Aorta (tissue), 5 donors: ENCODE data around the gene CARMIL3. TPM values are rescaled to one million over a fixed set of nuclear protein-coding genes. Genes with fewer than 3 reads are reported as not detected.
A peak's percentile ranks its signal among the peaks of the same experiment; 100 is the strongest.

Source experiments
- ATAC-seq: fragments of 200-7000 bp; cut with Tn5 transposase; one replicate; pipeline ENCODE4 v1.9.1; 2022; ENCODE audit warnings: moderate library complexity; ENCODE audit not compliant: low FRiP score
- DNase-seq, 2 donors: peaks; one replicate each; pipeline ENCODE4 v3.0.0-alpha.2; 2020
- H3K27ac ChIP-seq, 2 donors: one replicate each; pipeline ENCODE4 v1.5.1; 2013; ENCODE audit warnings: low read length in 2 of 2, mild to moderate bottlenecking in 2 of 2, moderate library complexity in 2 of 2, control low read depth in 1 of 2, inconsistent platforms in 1 of 2, low read depth in 1 of 2
- H3K27me3 ChIP-seq, 2 donors: one replicate each; pipeline ENCODE4 v1.6.1; 2013; ENCODE audit warnings: control low read depth in 1 of 2, low read length in 1 of 2, mild to moderate bottlenecking in 1 of 2, moderate library complexity in 1 of 2; ENCODE audit not compliant: insufficient read depth in 2 of 2, control insufficient read depth in 1 of 2
- H3K36me3 ChIP-seq, 2 donors: one replicate each; pipeline ENCODE4 v1.6.1; 2013; ENCODE audit warnings: control low read depth in 1 of 2, low read length in 1 of 2, mild to moderate bottlenecking in 1 of 2; ENCODE audit not compliant: insufficient read depth in 2 of 2, control insufficient read depth in 1 of 2
- H3K4me1 ChIP-seq, 2 donors: one replicate each; pipeline ENCODE4 v1.6.1; 2013; ENCODE audit warnings: low read length in 2 of 2, control low read depth in 1 of 2, mild to moderate bottlenecking in 1 of 2, moderate library complexity in 1 of 2; ENCODE audit not compliant: insufficient read depth in 2 of 2, control insufficient read depth in 1 of 2
- H3K4me3 ChIP-seq, 2 donors: one replicate each; pipeline ENCODE4 v1.5.1; 2013; ENCODE audit warnings: low read length in 2 of 2, control low read depth in 1 of 2, mild to moderate bottlenecking in 1 of 2
- H3K9me3 ChIP-seq: one replicate; pipeline ENCODE4 v1.6.1; 2013; ENCODE audit warnings: mild to moderate bottlenecking, low read length; ENCODE audit not compliant: control insufficient read depth
- WGBS, 2 donors: extraction: QIAGEN DNeasy Blood & Tissue Kit; methylation state at CpG; one replicate each; pipeline ENCODE4 v1.1.7; 2013; 5-methylcytosine and 5-hydroxymethylcytosine counted together
- intact Hi-C, 2 donors: fragments of 100-400 bp; cut with DNase I; formaldehyde crosslinking; loops; one replicate each; pipeline versions ENCODE4 v1.14.2 to v1.15.0; 2022
- polyA plus RNA-seq, 2 donors: library from polyadenylated mRNA; stranded (reverse); fragments of 200-250 nt; gene quantifications; one replicate each; pipeline ENCODE4 v1.2.3, GENCODE V29; 2013
- total RNA-seq, 2 donors: library from RNA; stranded (reverse); fragmentation: NEBNext Ultra II Directional; extraction: Animal tissue kit (Norgen Biotek cat#: 25700); gene quantifications; one replicate each; pipeline ENCODE4 v1.2.1, GENCODE V29; 2021
- donor health status: healthy with polysubstance abuse.
- donor health status: Bipolar disorder and iron deficiency.
- donor health status: DM: no; HTN: no; CAD: no.
- donor health status: DM: no; HTN: no; CAD: no.
- donor health status: DM: yes; HTN: yes; CAD: no.

The CARMIL3 gene
- total and polyA plus RNA-seq, 4 donors, result 0.24 to 0.43 (median 0.42) TPM; not detected in 1

DNA sequence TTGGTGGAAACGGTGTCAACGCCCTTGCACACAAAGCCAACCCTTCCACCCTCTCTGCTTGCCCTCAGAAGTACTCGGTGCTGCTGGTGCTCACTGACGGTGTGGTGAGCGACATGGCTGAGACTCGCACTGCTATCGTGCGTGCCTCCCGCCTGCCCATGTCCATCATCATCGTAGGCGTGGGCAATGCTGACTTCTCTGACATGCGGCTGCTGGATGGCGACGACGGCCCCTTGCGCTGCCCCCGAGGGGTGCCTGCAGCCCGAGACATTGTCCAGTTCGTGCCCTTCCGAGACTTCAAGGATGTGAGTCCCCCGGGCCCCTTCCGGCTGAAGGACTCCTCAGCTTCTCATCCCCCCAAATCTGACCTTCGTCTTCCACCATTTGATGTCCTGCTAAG is 25.3 kb downstream of the CARMIL3 start:
- H3K4me1 ChIP-seq, result no peaks in the 10 kb centered on the region
- no peak overlapping the region for H3K4me3 ChIP-seq
- peaks cover 0 to 4% of the 10 kb centered on the region in 2 donors for H3K27me3 ChIP-seq
- intact Hi-C loops, result no loop called here
- H3K36me3 ChIP-seq, result no peaks in the 10 kb centered on the region
- no peak overlapping the region for H3K27ac ChIP-seq
- ATAC-seq (no peak), DNase-seq (no peak)
- WGBS, 2 donors, result 93% methylated on average over 23 of the region's 23 CpGs
- no peaks in the 10 kb centered on the region for H3K9me3 ChIP-seq

DNA sequence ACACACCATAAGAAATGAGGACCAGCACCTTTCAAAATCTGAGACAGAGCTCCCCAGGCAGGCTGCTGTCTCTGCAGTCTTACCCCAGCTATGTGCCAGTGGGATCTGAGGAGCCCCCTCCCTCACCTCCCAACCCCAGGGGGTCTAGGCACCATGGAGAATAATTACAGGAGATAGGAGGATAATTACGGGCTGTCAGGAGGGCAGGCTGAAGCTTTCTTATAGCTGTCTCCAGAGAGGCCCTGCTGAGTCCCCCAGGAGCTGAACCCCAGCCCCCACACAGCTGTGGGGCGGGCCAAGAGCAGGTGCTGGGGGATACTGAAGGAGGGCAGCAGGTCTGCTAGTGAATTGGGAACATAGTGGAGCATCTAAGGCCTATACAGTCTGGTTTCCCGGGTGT is 26.3 kb downstream of the CARMIL3 start:
- WGBS, 2 donors, result 82 to 85% methylated on average over 3 of the region's 3 CpGs

DNA sequence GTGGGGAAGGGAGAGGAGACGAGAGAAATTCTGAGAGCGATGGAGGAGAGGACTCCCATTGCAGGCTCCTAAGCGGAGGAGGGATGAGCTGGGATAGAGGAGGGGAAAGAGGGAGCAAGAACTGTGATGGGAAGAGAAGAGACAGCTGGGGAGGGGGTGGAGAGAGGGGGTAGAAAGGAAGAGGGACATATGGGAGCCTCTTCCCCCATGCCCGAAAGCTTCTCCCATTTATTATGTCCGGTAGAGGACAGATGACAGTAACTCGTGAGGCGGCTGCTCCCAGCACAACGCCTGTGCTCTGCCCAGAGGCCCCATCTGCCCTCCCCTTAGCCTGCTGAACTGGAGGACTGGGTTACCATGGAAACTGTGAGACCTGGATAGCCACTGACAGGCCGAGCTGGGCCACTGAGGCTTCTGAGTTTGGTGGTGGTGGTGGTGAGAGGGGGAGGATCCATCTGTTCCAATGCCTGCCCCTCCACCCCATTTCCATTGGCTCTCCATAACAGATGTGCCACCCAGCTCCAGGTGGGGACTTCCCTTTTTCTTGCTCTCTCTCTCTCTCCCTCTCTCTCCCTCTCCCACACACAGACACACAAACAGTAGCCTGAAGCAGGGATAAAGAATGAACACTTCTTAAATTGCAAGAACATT is 27.8 kb downstream of the CARMIL3 start:
- no peak overlapping the region for H3K27ac ChIP-seq
- H3K27me3 ChIP-seq, result peaks cover 0 to 4% of the 10 kb centered on the region in 2 donors
- WGBS, 2 donors, result 93 to 99% methylated on average over 9 of the region's 9 CpGs
- DNase-seq, result no peak
- H3K36me3 ChIP-seq, result no peaks in the 10 kb centered on the region
- no peaks in the 10 kb centered on the region for H3K9me3 ChIP-seq
- ATAC-seq, result no peak
- intact Hi-C loops, result no loop called here
- H3K4me1 ChIP-seq, result no peaks in the 10 kb centered on the region
- no peak overlapping the region for H3K4me3 ChIP-seq

More for the DNA sequence above, 26.3 kb downstream of the CARMIL3 start:
- intact Hi-C loops, result no loop called here
- Histone ChIP-seq H3K4me1 (no peaks in the 10 kb centered on the region), H3K4me3 (no peak overlapping the region), H3K36me3 (no peaks in the 10 kb centered on the region), H3K27ac (no peak overlapping the region), H3K27me3 (peaks cover 0 to 4% of the 10 kb centered on the region in 2 donors), H3K9me3 (no peaks in the 10 kb centered on the region)
- ATAC-seq (no peak), DNase-seq (no peak)

DNA sequence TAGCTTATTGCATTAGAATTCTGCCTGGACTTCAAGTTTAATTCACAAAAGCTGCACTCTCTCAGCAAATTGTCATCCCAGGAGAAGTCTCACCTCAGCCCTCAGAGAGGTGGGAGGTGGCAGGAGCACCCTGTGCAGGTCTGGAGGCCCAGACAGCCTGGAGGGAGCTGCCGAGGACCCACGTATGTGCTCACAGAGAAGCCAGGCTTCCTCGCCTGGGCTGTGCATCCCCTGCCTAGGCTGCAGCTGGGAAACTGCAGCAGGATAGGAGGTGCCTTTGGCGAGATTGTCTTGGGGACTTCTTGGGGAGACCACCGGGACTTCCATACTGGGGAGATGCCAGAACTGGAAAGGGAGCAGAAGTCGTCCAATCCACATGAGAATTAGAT is 28.3 kb downstream of the CARMIL3 start:
- DNase-seq (no peak), ATAC-seq (no peak)
- Histone ChIP-seq H3K36me3 (no peaks in the 10 kb centered on the region), H3K27me3 (peaks cover 0 to 4% of the 10 kb centered on the region in 2 donors), H3K4me1 (no peaks in the 10 kb centered on the region), H3K27ac (no peak overlapping the region), H3K4me3 (no peak overlapping the region), H3K9me3 (no peaks in the 10 kb centered on the region)
- WGBS, 2 donors, result 79 to 83% methylated on average over 6 of the region's 6 CpGs
- intact Hi-C loops, result no loop called here

DNA sequence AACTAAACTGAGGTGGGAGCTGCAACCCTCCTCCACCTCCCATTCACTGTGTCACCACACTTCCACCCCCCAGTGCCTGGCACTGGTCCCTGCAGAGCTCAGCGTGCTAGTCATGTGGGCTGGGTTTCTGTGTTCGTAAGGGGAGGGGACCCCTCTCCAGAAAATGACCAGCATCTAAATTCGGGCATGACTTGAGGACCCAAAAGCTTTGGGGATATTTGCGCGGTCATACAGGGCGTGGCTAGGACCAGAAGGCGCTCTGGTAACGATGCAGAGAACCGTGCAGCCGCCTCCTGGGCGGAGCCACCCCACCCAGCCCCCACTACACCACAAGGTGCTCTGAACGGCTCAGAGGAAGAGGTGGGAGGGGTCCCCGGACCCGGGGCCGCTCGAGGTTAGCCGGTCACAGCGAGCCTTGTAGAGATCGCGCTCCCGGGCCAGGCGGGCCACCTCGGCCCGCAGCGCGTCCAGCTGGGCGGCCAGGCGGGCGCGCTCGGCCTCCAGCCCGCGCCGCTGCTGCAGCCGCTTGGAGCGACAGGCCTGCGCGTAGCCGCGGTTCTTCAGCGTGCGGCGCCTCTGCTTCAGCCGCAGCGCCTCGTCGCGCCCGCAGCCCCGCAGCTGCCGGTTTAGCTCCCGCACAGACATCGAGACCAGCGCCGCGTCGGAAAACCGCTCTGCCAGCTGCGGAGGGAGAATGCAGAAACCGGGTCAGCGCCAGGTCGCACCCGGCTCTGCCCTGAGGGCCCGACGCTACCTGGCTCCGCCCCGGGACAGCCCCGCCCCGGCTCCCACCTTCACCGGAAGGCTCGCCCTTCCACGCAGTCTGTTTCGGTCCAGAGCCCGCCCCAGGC is 29.3 kb downstream of the CARMIL3 start:
- H3K27ac ChIP-seq, result no peak overlapping the region
- peaks cover 0 to 4% of the 10 kb centered on the region in 2 donors for H3K27me3 ChIP-seq
- peak overlapping the region; percentile 21 to 58 for H3K4me3 ChIP-seq
- intact Hi-C loops, result no loop called here
- 0 to 1% methylated on average over 69 to 74 of the region's 74 CpGs for WGBS, 2 donors
- H3K9me3 ChIP-seq, result no peaks in the 10 kb centered on the region
- no peaks in the 10 kb centered on the region for H3K4me1 ChIP-seq
- H3K36me3 ChIP-seq, result no peaks in the 10 kb centered on the region
- ATAC-seq, result peak; percentile 54
- peak; percentile 75 to 81 for DNase-seq

DNA sequence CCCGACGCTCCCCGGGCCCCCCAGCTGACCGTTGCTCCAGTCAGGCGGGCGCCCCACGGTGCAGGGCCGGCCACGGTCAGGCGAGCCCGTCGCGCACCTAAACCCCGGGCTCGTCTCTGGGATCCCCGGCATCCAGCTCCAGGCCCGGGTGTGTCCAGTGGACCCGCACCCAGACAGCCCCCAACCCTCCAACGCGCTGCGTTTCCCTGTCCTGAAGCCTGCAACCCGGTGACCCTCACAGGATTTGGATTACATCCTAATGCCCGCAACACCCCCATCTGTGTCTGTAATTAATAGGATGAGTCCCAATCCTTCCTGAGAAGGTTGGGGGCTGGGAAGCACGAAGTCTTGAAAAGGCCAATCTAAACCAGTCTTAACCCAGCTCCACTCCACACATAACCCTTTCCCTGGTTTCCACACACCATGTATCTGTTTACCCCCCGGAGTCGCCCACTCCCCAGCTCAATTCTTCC is 30.0 kb downstream of the CARMIL3 start:
- no peak for ATAC-seq
- peak overlapping the region in 1 of 2 donors; percentile 58 for H3K4me3 ChIP-seq
- WGBS, 2 donors, result 33 to 37% methylated on average over 23 to 26 of the region's 26 CpGs
- peaks cover 0 to 3% of the 10 kb centered on the region in 2 donors for H3K27me3 ChIP-seq
- H3K9me3 ChIP-seq, result no peaks in the 10 kb centered on the region
- no peak overlapping the region for H3K27ac ChIP-seq
- no peaks in the 10 kb centered on the region for H3K36me3 ChIP-seq
- H3K4me1 ChIP-seq, result no peaks in the 10 kb centered on the region
- intact Hi-C loops, result no loop called here
- DNase-seq, result no peak

DNA sequence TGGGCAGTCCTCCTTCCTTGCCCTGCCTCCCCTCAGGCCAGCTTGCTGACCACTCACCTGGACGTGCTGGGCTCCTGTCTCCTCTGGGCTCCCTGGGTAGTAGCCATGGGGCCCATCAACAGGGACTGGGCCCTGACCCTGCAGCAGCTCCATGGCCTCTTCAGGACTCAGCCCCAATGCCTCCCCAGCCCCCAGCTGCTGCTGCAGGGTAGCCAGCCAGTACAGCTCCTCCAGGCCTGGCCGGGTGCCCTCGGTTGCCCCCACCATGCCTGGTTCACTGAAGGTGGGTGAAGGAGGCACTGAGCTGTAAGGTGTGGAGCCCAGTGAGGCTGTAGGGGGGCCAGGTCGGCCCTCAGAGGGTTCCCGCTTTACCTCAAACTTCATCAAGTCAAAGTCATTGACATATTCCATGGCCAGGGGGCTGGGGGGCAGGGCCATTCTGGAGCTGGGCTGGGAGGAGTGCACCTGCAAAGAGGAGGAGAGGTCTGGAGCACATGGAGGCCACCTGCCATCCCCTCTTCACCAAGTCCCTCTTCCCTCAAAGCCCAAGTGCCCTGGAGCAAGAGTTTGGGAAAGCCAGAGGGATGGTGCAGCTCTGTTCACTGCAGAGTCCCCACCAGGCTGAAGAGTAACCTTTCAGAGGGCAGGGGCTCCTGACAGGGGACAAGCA is 30.7 kb downstream of the CARMIL3 start:
- H3K27me3 ChIP-seq, result no peaks in the 10 kb centered on the region
- WGBS, 2 donors, result 94% methylated on average over 5 of the region's 5 CpGs

DNA sequence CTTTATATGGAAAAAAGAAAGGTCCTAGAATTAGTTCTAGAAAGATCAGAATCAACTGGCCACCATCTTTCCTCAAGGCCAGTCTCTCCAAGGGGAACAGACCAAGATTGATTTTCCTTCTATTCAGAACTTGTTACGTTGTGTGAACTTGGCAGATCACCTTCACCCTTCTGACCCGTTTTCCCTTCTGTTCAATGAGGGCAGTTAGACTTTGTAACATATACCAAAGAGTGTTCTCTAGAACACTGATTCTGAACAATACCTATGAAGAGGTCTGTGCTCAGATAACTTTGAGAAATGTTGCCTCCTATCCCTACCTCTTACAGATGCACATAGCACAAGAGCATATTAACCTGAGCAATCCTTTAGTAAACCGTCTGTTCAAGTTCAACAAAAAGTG is 31.7 kb downstream of the CARMIL3 start:
- Histone ChIP-seq H3K9me3 (no peaks in the 10 kb centered on the region), H3K36me3 (no peaks in the 10 kb centered on the region), H3K27ac (no peak overlapping the region), H3K4me1 (no peaks in the 10 kb centered on the region), H3K4me3 (no peak overlapping the region), H3K27me3 (no peaks in the 10 kb centered on the region)
- 91 to 96% methylated on average over 3 of the region's 3 CpGs for WGBS, 2 donors
- intact Hi-C loops, result no loop called here
- DNase-seq (no peak), ATAC-seq (no peak)

More for the DNA sequence above, 30.7 kb downstream of the CARMIL3 start:
- intact Hi-C loops, result no loop called here
- no peaks in the 10 kb centered on the region for H3K9me3 ChIP-seq
- H3K4me3 ChIP-seq, result no peak overlapping the region
- peak in 1 of 2 donors; percentile 36 for DNase-seq
- H3K4me1 ChIP-seq, result no peaks in the 10 kb centered on the region
- no peak overlapping the region for H3K27ac ChIP-seq
- ATAC-seq, result no peak
- no peaks in the 10 kb centered on the region for H3K36me3 ChIP-seq
